Measurements from ENCODE around the gene ZFAND5. TPM values are rescaled to one million over a fixed set of nuclear protein-coding genes. Genes with fewer than 3 reads are reported as not detected.

ZFAND5 gene
- total and polyA plus RNA-seq, 2 of the 13 experiments (the other 11 are each of a cell fraction or from before 2014, with no cell fraction given): 53.4 to 60.2 TPM

DNA sequence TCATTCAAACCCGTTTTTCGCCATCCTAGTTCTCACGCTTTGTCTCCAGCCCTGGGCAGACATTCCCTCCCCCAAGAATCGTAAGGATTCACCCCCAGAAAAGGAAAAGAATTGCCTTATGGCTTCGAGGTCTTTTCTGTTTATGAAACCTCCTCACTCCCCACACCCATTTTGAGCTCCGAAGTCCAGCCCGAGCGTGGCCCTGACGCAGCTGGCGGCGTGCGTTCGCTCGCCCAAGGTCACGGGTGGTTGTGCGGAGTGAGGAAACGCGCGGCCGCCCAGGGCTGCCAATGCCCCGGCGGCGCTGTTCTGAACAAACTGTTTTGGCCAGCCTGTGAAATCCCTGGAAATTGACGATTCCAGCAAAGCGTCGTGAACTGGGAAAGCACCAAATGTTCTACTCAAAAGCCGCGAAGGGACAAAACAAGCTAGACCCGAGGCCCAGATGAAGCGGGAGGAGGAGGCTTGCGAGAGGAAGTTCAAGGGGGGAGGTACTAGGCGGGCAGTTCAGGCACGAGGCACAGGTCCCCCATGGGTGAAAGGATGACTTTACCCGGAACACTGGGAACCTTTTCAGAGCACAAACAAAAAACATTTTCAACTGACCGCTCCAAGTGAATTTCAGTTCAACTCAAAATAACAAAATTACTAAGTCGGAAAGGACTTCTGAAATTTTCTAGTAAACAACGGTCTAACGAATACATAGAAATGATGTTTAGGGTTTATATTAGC lies 683 bp upstream of the ZFAND5 start (continued):
- 0 out of 2 replicates have a peak, but pooled peaks have one; percentile 32 for TF ChIP-seq CREB3 (CRISPR knock-in tag; IDR thresholded peaks at IDR 0.05)
- no peak for TF ChIP-seq DMTF1 (CRISPR knock-in tag; IDR thresholded peaks at IDR 0.05)
- TF ChIP-seq MXD3 (CRISPR knock-in tag; IDR thresholded peaks at IDR 0.05): peak; percentile 36; the same call in 1 of the 2 replicates
- TF ChIP-seq ELK4 (CRISPR knock-in tag; IDR thresholded peaks at IDR 0.05; ENCODE audit: borderline replicate concordance): no peak
- no peak for TF ChIP-seq ZNF552 (CRISPR knock-in tag; IDR thresholded peaks at IDR 0.05; ENCODE audit: borderline replicate concordance)
- TF ChIP-seq CEBPB (IDR thresholded peaks at IDR 0.05; ENCODE audit: borderline replicate concordance, low read depth, low read length): no peak
- TF ChIP-seq NFYB (CRISPR knock-in tag; IDR thresholded peaks at IDR 0.05): no peak
- no peak for TF ChIP-seq GLI4 (CRISPR knock-in tag; IDR thresholded peaks at IDR 0.05; ENCODE audit: borderline replicate concordance)
- 0 out of 2 replicates have a peak, but pooled peaks have one; percentile 12 for TF ChIP-seq BRD4 (CRISPR knock-in tag; IDR thresholded peaks at IDR 0.05)
- TF ChIP-seq, protein P1, sequence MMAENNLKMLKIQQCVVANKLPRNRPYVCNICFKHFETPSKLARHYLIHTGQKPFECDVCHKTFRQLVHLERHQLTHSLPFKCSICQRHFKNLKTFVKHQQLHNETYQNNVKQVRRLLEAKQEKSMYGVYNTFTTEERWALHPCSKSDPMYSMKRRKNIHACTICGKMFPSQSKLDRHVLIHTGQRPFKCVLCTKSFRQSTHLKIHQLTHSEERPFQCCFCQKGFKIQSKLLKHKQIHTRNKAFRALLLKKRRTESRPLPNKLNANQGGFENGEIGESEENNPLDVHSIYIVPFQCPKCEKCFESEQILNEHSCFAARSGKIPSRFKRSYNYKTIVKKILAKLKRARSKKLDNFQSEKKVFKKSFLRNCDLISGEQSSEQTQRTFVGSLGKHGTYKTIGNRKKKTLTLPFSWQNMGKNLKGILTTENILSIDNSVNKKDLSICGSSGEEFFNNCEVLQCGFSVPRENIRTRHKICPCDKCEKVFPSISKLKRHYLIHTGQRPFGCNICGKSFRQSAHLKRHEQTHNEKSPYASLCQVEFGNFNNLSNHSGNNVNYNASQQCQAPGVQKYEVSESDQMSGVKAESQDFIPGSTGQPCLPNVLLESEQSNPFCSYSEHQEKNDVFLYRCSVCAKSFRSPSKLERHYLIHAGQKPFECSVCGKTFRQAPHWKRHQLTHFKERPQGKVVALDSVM (CRISPR knock-in tag; IDR thresholded peaks at IDR 0.05): no peak
- no peak for TF ChIP-seq KDM5A (IDR thresholded peaks at IDR 0.05; ENCODE audit: borderline replicate concordance, low read length)
- no peak for TF ChIP-seq ZNF784 (CRISPR knock-in tag; IDR thresholded peaks at IDR 0.05; ENCODE audit: borderline replicate concordance)
- TF ChIP-seq ZNF530 (CRISPR knock-in tag; IDR thresholded peaks at IDR 0.05; ENCODE audit: low read depth): no peak
- no peak; the same call in 1 of the 2 replicates for TF ChIP-seq ZNF724P (CRISPR knock-in tag; IDR thresholded peaks at IDR 0.05; ENCODE audit: borderline replicate concordance)
- TF ChIP-seq, protein P2, sequence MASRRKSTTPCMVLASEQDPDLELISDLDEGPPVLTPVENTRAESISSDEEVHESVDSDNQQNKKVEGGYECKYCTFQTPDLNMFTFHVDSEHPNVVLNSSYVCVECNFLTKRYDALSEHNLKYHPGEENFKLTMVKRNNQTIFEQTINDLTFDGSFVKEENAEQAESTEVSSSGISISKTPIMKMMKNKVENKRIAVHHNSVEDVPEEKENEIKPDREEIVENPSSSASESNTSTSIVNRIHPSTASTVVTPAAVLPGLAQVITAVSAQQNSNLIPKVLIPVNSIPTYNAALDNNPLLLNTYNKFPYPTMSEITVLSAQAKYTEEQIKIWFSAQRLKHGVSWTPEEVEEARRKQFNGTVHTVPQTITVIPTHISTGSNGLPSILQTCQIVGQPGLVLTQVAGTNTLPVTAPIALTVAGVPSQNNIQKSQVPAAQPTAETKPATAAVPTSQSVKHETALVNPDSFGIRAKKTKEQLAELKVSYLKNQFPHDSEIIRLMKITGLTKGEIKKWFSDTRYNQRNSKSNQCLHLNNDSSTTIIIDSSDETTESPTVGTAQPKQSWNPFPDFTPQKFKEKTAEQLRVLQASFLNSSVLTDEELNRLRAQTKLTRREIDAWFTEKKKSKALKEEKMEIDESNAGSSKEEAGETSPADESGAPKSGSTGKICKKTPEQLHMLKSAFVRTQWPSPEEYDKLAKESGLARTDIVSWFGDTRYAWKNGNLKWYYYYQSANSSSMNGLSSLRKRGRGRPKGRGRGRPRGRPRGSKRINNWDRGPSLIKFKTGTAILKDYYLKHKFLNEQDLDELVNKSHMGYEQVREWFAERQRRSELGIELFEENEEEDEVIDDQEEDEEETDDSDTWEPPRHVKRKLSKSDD (CRISPR knock-in tag; IDR thresholded peaks at IDR 0.05; ENCODE audit: low read depth): peak; percentile 11; the same call in 1 of the 2 replicates
- TF ChIP-seq TOPORS (CRISPR knock-in tag; IDR thresholded peaks at IDR 0.05): no peak
- TF ChIP-seq FIP1L1 (IDR thresholded peaks at IDR 0.05; ENCODE audit: borderline replicate concordance, insufficient read depth, low read depth, low read length): no peak; the same call in 1 of the 2 replicates

All from HepG2 (cell line).